ENCODE data around the gene ERCC6L. TPM values are rescaled to one million over a fixed set of nuclear protein-coding genes. Genes with fewer than 3 reads are reported as not detected.

ERCC6L gene
- polyA plus RNA-seq, 1 donor (not counting 4 experiments of a cell fraction or from before 2014, with no cell fraction given), result 4.1 TPM

GRCh38 chrX:72216973-72217372, 21.9 kb downstream of the ERCC6L start:
- no peak overlapping the region for H3K27ac ChIP-seq (ENCODE audit: control insufficient read depth, insufficient read depth, low read length)
- no peaks in the 10 kb centered on the region for H3K9me1 ChIP-seq (ENCODE audit: control insufficient read depth, extremely low read depth, insufficient read depth, low read length)
- TF ChIP-seq EZH2 (IDR thresholded peaks at IDR 0.05; ENCODE audit: low read length) (no peak), CTCF (optimal IDR thresholded peaks at IDR 0.05 in 1 of 3, IDR thresholded peaks at IDR 0.05 in 1 of 3, conservative IDR thresholded peaks at IDR 0.05 in 1 of 3; ENCODE audit: extremely low read depth in 1 of 3, insufficient read depth in 2 of 3, low read length in 3 of 3) (no peak)
- no peaks in the 10 kb centered on the region for H3K36me3 ChIP-seq (ENCODE audit: control insufficient read depth in 2 of 2, extremely low read depth in 1 of 2, insufficient read depth in 2 of 2, low read length in 2 of 2)
- no peak overlapping the region for H3K4me3 ChIP-seq (ENCODE audit: control insufficient read depth in 2 of 3, extremely low read depth in 1 of 3, insufficient read depth in 2 of 3, low read depth in 1 of 3, low read length in 3 of 3)
- H3K4me1 ChIP-seq (ENCODE audit: control insufficient read depth, extremely low read depth, insufficient read depth, low read length), result no peaks in the 10 kb centered on the region
- dilution Hi-C loops (cut with MboI; ENCODE audit: extremely low pct_ligation_motif_present, low sequenced_read_pairs), result no loop called here
- DNase-seq (ENCODE audit: low read depth, low spot score) (no peak), FAIRE-seq (no peak)
- no peak overlapping the region for H2AFZ ChIP-seq (ENCODE audit: control insufficient read depth, low read length)
- H3K9me3 ChIP-seq (ENCODE audit: control insufficient read depth, low read depth, low read length), result no peaks in the 10 kb centered on the region
- H3K9ac ChIP-seq (ENCODE audit: control insufficient read depth, extremely low read depth, insufficient read depth, low read length), result no peak overlapping the region
- H3K27me3 ChIP-seq (ENCODE audit: control insufficient read depth, extremely low read depth, insufficient read depth, low read length), result no peaks in the 10 kb centered on the region
- H4K20me1 ChIP-seq (ENCODE audit: control insufficient read depth, extremely low read depth, insufficient read depth, low read length), result no peaks in the 10 kb centered on the region
- H3K79me2 ChIP-seq (ENCODE audit: control insufficient read depth, insufficient read depth, low read length), result peaks cover 7% of the 10 kb centered on the region
- no peak overlapping the region for H3K4me2 ChIP-seq (ENCODE audit: control insufficient read depth, extremely low read depth, insufficient read depth, low read depth, low read length)

GRCh38 chrX:72208126-72208800, 30.6 kb downstream of the ERCC6L start:
- no peak overlapping the region for H3K27ac ChIP-seq (ENCODE audit: control insufficient read depth, insufficient read depth, low read length)
- no peaks in the 10 kb centered on the region for H3K36me3 ChIP-seq (ENCODE audit: control insufficient read depth in 2 of 2, extremely low read depth in 1 of 2, insufficient read depth in 2 of 2, low read length in 2 of 2)
- H3K27me3 ChIP-seq (ENCODE audit: control insufficient read depth, extremely low read depth, insufficient read depth, low read length), result no peaks in the 10 kb centered on the region
- H3K79me2 ChIP-seq (ENCODE audit: control insufficient read depth, insufficient read depth, low read length), result peaks cover 4% of the 10 kb centered on the region
- no peaks in the 10 kb centered on the region for H3K4me1 ChIP-seq (ENCODE audit: control insufficient read depth, extremely low read depth, insufficient read depth, low read length)
- no peak for DNase-seq (ENCODE audit: low read depth, low spot score)
- no peak overlapping the region for H2AFZ ChIP-seq (ENCODE audit: control insufficient read depth, low read length)
- H3K9ac ChIP-seq (ENCODE audit: control insufficient read depth, extremely low read depth, insufficient read depth, low read length), result no peak overlapping the region
- no peaks in the 10 kb centered on the region for H3K9me3 ChIP-seq (ENCODE audit: control insufficient read depth, low read depth, low read length)
- H3K4me3 ChIP-seq (ENCODE audit: control insufficient read depth in 2 of 3, extremely low read depth in 1 of 3, insufficient read depth in 2 of 3, low read depth in 1 of 3, low read length in 3 of 3), result no peak overlapping the region
- FAIRE-seq, result no peak
- H4K20me1 ChIP-seq (ENCODE audit: control insufficient read depth, extremely low read depth, insufficient read depth, low read length), result no peaks in the 10 kb centered on the region
- dilution Hi-C loops (cut with MboI; ENCODE audit: extremely low pct_ligation_motif_present, low sequenced_read_pairs), result no loop called here
- no peaks in the 10 kb centered on the region for H3K9me1 ChIP-seq (ENCODE audit: control insufficient read depth, extremely low read depth, insufficient read depth, low read length)
- TF ChIP-seq EZH2 (IDR thresholded peaks at IDR 0.05; ENCODE audit: low read length), result no peak
- TF ChIP-seq CTCF (optimal IDR thresholded peaks at IDR 0.05 in 1 of 3, IDR thresholded peaks at IDR 0.05 in 1 of 3, conservative IDR thresholded peaks at IDR 0.05 in 1 of 3; ENCODE audit: extremely low read depth in 1 of 3, insufficient read depth in 2 of 3, low read length in 3 of 3), result no peak
- H3K4me2 ChIP-seq (ENCODE audit: control insufficient read depth, extremely low read depth, insufficient read depth, low read depth, low read length), result no peak overlapping the region

Data from keratinocyte (primary cell).